H1 (cell line): ENCODE data around the gene EPHA2. TPM values are rescaled to one million over a fixed set of nuclear protein-coding genes. Genes with fewer than 3 reads are reported as not detected.
A peak's percentile ranks its signal among the peaks of the same experiment; 100 is the strongest.

Source experiments
- CTCF ChIA-PET: fragments of 300-600 bp; sonication (Branson Sonifier 250); formaldehyde crosslinking; loops from one replicate; lab custom pipeline; 2021; ENCODE audit not compliant: partially characterized antibody; lab: Charles Lee
- POLR2A ChIA-PET: fragments of 300-600 bp; sonication (Branson Sonifier 250); formaldehyde crosslinking; loops from one replicate; lab custom pipeline; 2021; ENCODE audit warnings: inconsistent platforms; ENCODE audit not compliant: partially characterized antibody; lab: Charles Lee
- DNase-seq, 2 experiments: peaks; one replicate each; pipeline versions ENCODE4 v3.0.0 to v3.0.0-alpha.2; 2010 to 2022; ENCODE audit warnings: low spot score in 2 of 2, low read depth in 1 of 2, mixed read lengths in 1 of 2
- FAIRE-seq: peaks from 2 replicates; lab custom pipeline; 2011; peaks lifted over from hg19 to GRCh38; lab: Jason Lieb, UNC
- H2AFZ ChIP-seq: 2 replicates; pipeline ENCODE4 v1.8.1; 2012; ENCODE audit warnings: low read length, inconsistent platforms
- H2AK5ac ChIP-seq: 2 replicates; pipeline ENCODE4 v1.6.1; 2013; ENCODE audit warnings: low read depth, low read length
- H2BK120ac ChIP-seq: replicated peaks from 2 replicates; pipeline ENCODE3; 2013; ENCODE audit warnings: low read depth, low read length, inconsistent platforms
- H2BK12ac ChIP-seq: 2 replicates; pipeline ENCODE4 v1.6.1; 2013; ENCODE audit warnings: low read depth, low read length
- H2BK15ac ChIP-seq: 2 replicates; pipeline ENCODE4 v1.6.1; 2013; ENCODE audit warnings: low read length
- H2BK20ac ChIP-seq: 2 replicates; pipeline ENCODE4 v1.6.1; 2013; ENCODE audit warnings: low read length
- H2BK5ac ChIP-seq: 2 replicates; pipeline ENCODE4 v1.6.1; 2013; ENCODE audit warnings: low read depth, low read length
- H3K14ac ChIP-seq: 2 replicates; pipeline ENCODE4 v1.6.1; 2013; ENCODE audit warnings: inconsistent platforms; ENCODE audit not compliant: insufficient read length
- H3K18ac ChIP-seq: 2 replicates; pipeline ENCODE4 v1.6.1; 2013; ENCODE audit warnings: low read length; ENCODE audit errors: extremely low read depth
- H3K23ac ChIP-seq: 2 replicates; pipeline ENCODE4 v1.6.1; 2013; ENCODE audit warnings: inconsistent platforms; ENCODE audit not compliant: insufficient read length
- H3K23me2 ChIP-seq: 2 replicates; pipeline ENCODE4 v1.6.1; 2013; ENCODE audit warnings: low read depth, low read length
- H3K27ac ChIP-seq: 2 replicates; pipeline ENCODE4 v1.6.1; 2011; ENCODE audit warnings: low read depth, low read length, inconsistent platforms
- H3K27me3 ChIP-seq, 4 experiments: replicated peaks in 1 of 4; 1 replicate in 1 of 4; 2 replicates in 3 of 4; pipeline versions ENCODE4 v1.6.1 to v1.8.1; 2011 to 2013; ENCODE audit warnings: low read length in 3 of 4, mild to moderate bottlenecking in 3 of 4, inconsistent platforms in 2 of 4, mixed read lengths in 2 of 4, moderate library complexity in 1 of 4; ENCODE audit not compliant: control insufficient read depth in 3 of 4, insufficient read depth in 3 of 4; ENCODE audit errors: extremely low read depth in 1 of 4
- H3K36me3 ChIP-seq, 4 experiments: 2 replicates each; pipeline versions ENCODE4 v1.6.1 to v1.8.1; 2011 to 2013; ENCODE audit warnings: mild to moderate bottlenecking in 4 of 4, low read length in 3 of 4, moderate library complexity in 2 of 4, control low read depth in 1 of 4, inconsistent platforms in 1 of 4; ENCODE audit not compliant: insufficient read depth in 4 of 4, control insufficient read depth in 2 of 4
- H3K4ac ChIP-seq: replicated peaks from 2 replicates; pipeline ENCODE3; 2013; ENCODE audit warnings: low read length, low read depth, mixed read lengths, inconsistent platforms; ENCODE audit not compliant: insufficient read length
- H3K4me1 ChIP-seq, 4 experiments: replicated peaks in 1 of 4; 1 replicate in 1 of 4; 2 replicates in 3 of 4; pipeline versions ENCODE4 v1.6.1 to v1.8.1; 2011 to 2013; ENCODE audit warnings: low read length in 3 of 4, inconsistent platforms in 2 of 4, mixed read lengths in 1 of 4; ENCODE audit not compliant: insufficient read depth in 4 of 4, control insufficient read depth in 3 of 4
- H3K4me2 ChIP-seq, 2 experiments: 2 replicates each; pipeline versions ENCODE4 v1.6.1 to v1.8.1; 2011 to 2013; ENCODE audit warnings: low read depth in 2 of 2, low read length in 2 of 2, control low read depth in 1 of 2, inconsistent platforms in 1 of 2, mild to moderate bottlenecking in 1 of 2; ENCODE audit not compliant: insufficient read depth in 1 of 2
- H3K4me3 ChIP-seq, 4 experiments: fragments of 200-600, 300-600 bp in 1 of 4; sonication (generic), shearing (Covaris generic), sonication (Bioruptor Twin) in 1 of 4; 2 replicates each; pipeline versions ENCODE4 v1.5.1 to v1.8.1; 2011 to 2016; ENCODE audit warnings: low read length in 4 of 4, low read depth in 3 of 4, control low read depth in 2 of 4, inconsistent platforms in 2 of 4, mild to moderate bottlenecking in 2 of 4, mixed read lengths in 1 of 4, moderate library complexity in 1 of 4; ENCODE audit not compliant: insufficient read depth in 2 of 4; ENCODE audit errors: extremely low read depth in 1 of 4
- H3K56ac ChIP-seq: replicated peaks from 2 replicates; pipeline ENCODE3; 2013; ENCODE audit warnings: low read depth, mild to moderate bottlenecking, mixed read lengths, low read length, inconsistent platforms; ENCODE audit not compliant: insufficient read length
- H3K79me1 ChIP-seq: 2 replicates; pipeline ENCODE4 v1.6.1; 2013; ENCODE audit warnings: low read depth, low read length, control low read depth
- H3K79me2 ChIP-seq, 2 experiments: 2 replicates each; pipeline versions ENCODE4 v1.6.1 to v1.8.1; 2012 to 2013; ENCODE audit warnings: low read length in 2 of 2, mild to moderate bottlenecking in 2 of 2, inconsistent platforms in 1 of 2; ENCODE audit not compliant: insufficient read depth in 2 of 2, control insufficient read depth in 1 of 2
- H3K9ac ChIP-seq, 4 experiments: replicated peaks in 1 of 4; 1 replicate in 1 of 4; 2 replicates in 3 of 4; pipeline versions ENCODE4 v1.6.1 to v1.8.1; 2011 to 2013; ENCODE audit warnings: low read depth in 3 of 4, low read length in 3 of 4, control low read depth in 2 of 4, mild to moderate bottlenecking in 2 of 4, moderate library complexity in 2 of 4, inconsistent platforms in 1 of 4; ENCODE audit errors: extremely low read depth in 1 of 4
- H3K9me3 ChIP-seq, 2 experiments: 2 replicates each; pipeline versions ENCODE4 v1.6.1 to v1.8.1; 2012 to 2013; ENCODE audit warnings: mild to moderate bottlenecking in 2 of 2, moderate library complexity in 2 of 2, control low read depth in 1 of 2, inconsistent platforms in 1 of 2, low read depth in 1 of 2, low read length in 1 of 2, mixed read lengths in 1 of 2; ENCODE audit not compliant: insufficient read depth in 2 of 2
- H4K20me1 ChIP-seq, 2 experiments: replicated peaks in 1 of 2; 2 replicates each; pipeline versions ENCODE3 to v1.8.1; 2011 to 2013; ENCODE audit warnings: inconsistent platforms in 2 of 2, low read length in 2 of 2, mild to moderate bottlenecking in 1 of 2; ENCODE audit not compliant: insufficient read depth in 2 of 2, control insufficient read depth in 1 of 2
- H4K5ac ChIP-seq: 2 replicates; pipeline ENCODE4 v1.6.1; 2013; ENCODE audit warnings: low read length, low read depth, mixed read lengths, inconsistent platforms; ENCODE audit not compliant: insufficient read length
- H4K8ac ChIP-seq: 2 replicates; pipeline ENCODE4 v1.8.0; 2013; ENCODE audit warnings: mild to moderate bottlenecking, moderate library complexity, low read length, inconsistent platforms; ENCODE audit not compliant: insufficient read depth; ENCODE audit errors: extremely low read depth
- H4K91ac ChIP-seq: replicated peaks from 2 replicates; pipeline ENCODE3; 2013; ENCODE audit warnings: low read length, mixed read lengths, inconsistent platforms; ENCODE audit not compliant: insufficient read length
- CEBPB ChIP-seq: IDR thresholded peaks from 2 replicates; pipeline ENCODE4 v1.6.1; 2012; ENCODE audit warnings: low read depth, low read length
- MAFK ChIP-seq: IDR thresholded peaks from 2 replicates; pipeline ENCODE4 v1.6.1; 2012; ENCODE audit warnings: low read depth, mild to moderate bottlenecking, improper control_type of control experiment, low read length
- SIX5 ChIP-seq: IDR thresholded peaks from 2 replicates; pipeline ENCODE4 v1.6.1; 2011; ENCODE audit warnings: mild to moderate bottlenecking, low read depth, low read length
- TBP ChIP-seq: IDR thresholded peaks from 2 replicates; pipeline ENCODE4 v1.6.1; 2011; ENCODE audit warnings: low read depth, low read length, improper control_type of control experiment
- WGBS, 2 experiments: shearing (Covaris generic) in 1 of 2; methylation state at CpG; one replicate each; pipeline versions ENCODE4 v1.1.6 to v1.1.7; 2013 to 2015; ENCODE audit warnings: low lambda C conversion rate in 2 of 2, mixed read lengths in 2 of 2, inconsistent platforms in 1 of 2, low coverage in 1 of 2, missing lambda C conversion rate in 1 of 2; ENCODE audit not compliant: insufficient replicate concordance in 2 of 2, insufficient coverage in 1 of 2, insufficient read length in 1 of 2; ENCODE audit errors: extremely low coverage in 1 of 2, missing lambda C conversion rate in 1 of 2; 5-methylcytosine and 5-hydroxymethylcytosine counted together
- polyA plus RNA-seq, 7 experiments: library from polyadenylated mRNA; depleted of rRNA in 3 of 7; stranded (reverse) in 5 of 7; unstranded in 2 of 7; fragments of >200 nt in 5 of 7; fragments of 200-250 nt in 2 of 7; gene quantifications; 1 replicate in 5 of 7; 2 replicates in 1 of 7; 4 replicates in 1 of 7; pipeline versions ENCODE4 v1.2.1 to v1.2.3, GENCODE V29; 2011 to 2013; ENCODE audit warnings: missing spikeins in 2 of 7, mixed read lengths in 2 of 7
- total RNA-seq: library from RNA; stranded (reverse); fragmentation: NEBNext Ultra II Directional; extraction: Animal tissue kit (Norgen Biotek cat#: 25700); gene quantifications from 2 replicates; pipeline ENCODE4 v1.2.1, GENCODE V29; 2021

Gene EPHA2
- total and polyA plus RNA-seq, 2 of the 8 experiments (the other 6 are each of a cell fraction or from before 2014, with no cell fraction given): 26.8 to 33.6 TPM

DNA sequence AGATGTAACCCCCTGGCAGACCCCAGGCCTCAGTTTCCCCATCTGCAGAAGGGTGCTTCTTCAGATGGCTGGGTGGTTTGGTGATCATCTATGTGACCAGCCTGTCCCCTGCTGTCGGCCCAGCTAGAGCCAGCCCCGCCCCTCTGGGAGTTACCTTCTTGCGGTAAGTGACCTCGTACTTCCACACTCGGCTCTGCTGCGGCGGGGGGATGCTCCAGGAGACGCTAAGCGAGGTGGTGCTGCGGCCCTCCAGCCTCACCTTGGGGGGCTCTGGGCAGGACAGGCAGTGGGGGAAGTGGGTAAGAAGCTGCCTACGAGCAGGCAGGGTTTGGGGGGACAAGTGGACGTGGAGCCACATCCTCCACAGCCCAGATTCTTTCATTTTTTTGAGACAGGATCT is 20.4 kb downstream of the EPHA2 start:
- no peak overlapping the region for H3K27ac ChIP-seq
- H3K27me3 ChIP-seq: no peaks in the 10 kb centered on the region
- TF ChIP-seq MAFK (no peak), TBP (no peak), CEBPB (no peak), SIX5 (no peak)
- H2BK5ac ChIP-seq: no peak overlapping the region
- H2BK15ac ChIP-seq: no peak overlapping the region
- DNase-seq (no peak), FAIRE-seq (no peak)
- peaks cover 23 to 64% (median 50%) of the 10 kb centered on the region in 4 experiments for H3K36me3 ChIP-seq
- H3K23ac ChIP-seq: no peak overlapping the region
- ChIA-PET POLR2A (interaction anchor here (1.1 to 1.5 kb wide), 3 partner anchors 11 to 31 kb away, joined by 3 to 5 read pairs (median 5); partner anchors contain the start of gene EPHA2), CTCF (interaction anchor here (0.6 to 7.5 kb wide), 7 partner anchors 9 to 228 kb away, joined by 3 to 45 read pairs (median 4); no protein-coding TSS in a partner anchor)
- H3K23me2 ChIP-seq: no peaks in the 10 kb centered on the region; the same call in 1 of the 2 replicates
- no peak overlapping the region for H3K4ac ChIP-seq
- no peak overlapping the region for H3K56ac ChIP-seq
- H2AK5ac ChIP-seq: no peak overlapping the region
- 89% methylated on average over 12 of the region's 12 CpGs; no CpG with 5 or more reads in 1 of the 2 experiments for WGBS, 2 experiments
- no peak overlapping the region for H3K18ac ChIP-seq
- no peak overlapping the region for H3K14ac ChIP-seq
- H2BK12ac ChIP-seq: no peak overlapping the region
- H4K5ac ChIP-seq: no peak overlapping the region
- H3K4me3 ChIP-seq: no peak overlapping the region
- H3K79me2 ChIP-seq: peaks cover 0 to 19% of the 10 kb centered on the region in 2 experiments; a peak in 2 of 4 replicates
- H4K91ac ChIP-seq: no peak overlapping the region
- H3K9me3 ChIP-seq: no peaks in the 10 kb centered on the region
- H3K4me1 ChIP-seq: peaks cover 0 to 13% (median 6%) of the 10 kb centered on the region in 4 experiments; a peak in 5 of 7 replicates
- no peak overlapping the region for H2AFZ ChIP-seq
- no peak overlapping the region for H2BK20ac ChIP-seq
- peaks cover 17 to 41% of the 10 kb centered on the region in 2 experiments for H4K20me1 ChIP-seq
- peak overlapping the region; percentile 14; the same call in 1 of the 2 replicates for H4K8ac ChIP-seq
- peaks cover 9% of the 10 kb centered on the region for H3K79me1 ChIP-seq
- no peak overlapping the region for H3K9ac ChIP-seq
- no peak overlapping the region for H3K4me2 ChIP-seq
- no peak overlapping the region for H2BK120ac ChIP-seq
